H4 (cell line): Measurements from ENCODE around the gene ACKR2. TPM values are rescaled to one million over a fixed set of nuclear protein-coding genes. Genes with fewer than 3 reads are reported as not detected.
"Not testable (repeated sequence)": the region's sequence is repeated elsewhere in the genome, so short reads cannot be mapped to it uniquely, and the experiment has no call there.

Experiments used
- DNase-seq: peaks from one replicate; pipeline ENCODE4 v3.0.0-alpha.2; 2015; ENCODE audit warnings: low spot score
- total RNA-seq: library from RNA; depleted of rRNA; stranded (reverse); fragments of >200 nt; shearing (Covaris generic); gene quantifications from 2 replicates; pipeline ENCODE4 v1.2.3, GENCODE V29; 2014

ACKR2 gene
- total RNA-seq, 1 experiment from 2014 or later = not detected

- DNase-seq = no peak
Observed at GRCh38 chr3:42801048-42801620, 8.1 kb upstream of the ACKR2 start.

- DNase-seq = no peak
Observed at GRCh38 chr3:42801784-42802183, 7.5 kb upstream of the ACKR2 start.

- DNase-seq = no peak
Observed at GRCh38 chr3:42802876-42803413, 6.3 kb upstream of the ACKR2 start.

- DNase-seq = no peak
Observed at GRCh38 chr3:42803414-42804105, 5.7 kb upstream of the ACKR2 start.

DNA sequence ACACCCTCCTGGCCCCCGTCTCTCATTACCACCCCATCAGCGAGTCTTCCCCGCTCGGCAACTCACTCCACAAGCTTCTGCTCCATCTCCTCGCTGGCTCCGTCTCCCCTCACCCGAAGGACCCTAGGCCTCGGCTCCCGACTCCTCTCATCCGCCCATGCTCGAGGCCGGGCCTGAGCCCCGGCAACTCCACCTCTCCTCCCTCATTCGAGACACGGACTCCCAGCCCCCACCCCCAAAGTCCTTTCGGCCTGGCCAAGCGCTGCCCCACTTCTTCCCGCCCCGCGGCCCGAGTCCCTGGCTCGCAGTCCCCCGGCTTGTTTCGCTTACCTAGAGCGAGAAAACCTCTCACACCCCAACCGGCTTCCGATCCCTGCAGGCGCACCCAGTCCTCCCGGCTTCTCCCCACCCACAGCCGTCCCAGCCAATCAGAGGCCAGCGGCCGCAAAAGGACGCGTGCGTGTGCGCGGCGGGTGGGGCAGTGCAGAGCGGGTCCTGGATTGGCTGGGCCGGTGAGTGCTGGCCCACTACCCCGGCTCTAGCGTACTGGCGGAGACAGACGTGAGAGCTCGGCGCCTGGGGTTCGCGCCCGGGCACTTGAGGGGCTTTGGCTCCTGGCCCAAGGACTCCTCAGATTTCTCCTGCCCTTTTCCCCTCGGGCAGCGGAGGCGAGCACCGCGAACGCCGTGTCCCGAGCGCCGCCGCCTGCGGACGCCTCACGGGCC lies 5.0 kb upstream of the ACKR2 start, which contains the start of gene HIGD1A:
HIGD1A (minus strand) TSS at position 385 of the 725 bp plus-strand sequence. CDS start 10,237 bp downstream, outside the sequence.
- DNase-seq = peak; percentile 84

DNA sequence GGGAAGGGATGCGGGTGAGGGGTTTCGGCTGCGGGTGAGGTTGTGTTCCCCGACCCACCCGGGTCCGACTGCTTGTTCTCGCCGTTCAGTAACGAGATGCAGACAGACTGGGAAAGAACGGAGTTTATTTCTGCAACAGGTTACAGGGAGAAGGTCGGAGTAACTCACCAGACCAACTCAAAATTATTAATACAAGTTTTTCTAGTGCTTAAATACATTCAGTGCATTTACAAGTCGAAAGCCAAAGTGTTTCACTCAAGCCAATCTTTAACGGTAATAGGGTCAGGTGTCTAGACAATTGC lies 4.5 kb upstream of the ACKR2 start:
- DNase-seq = no peak

DNA sequence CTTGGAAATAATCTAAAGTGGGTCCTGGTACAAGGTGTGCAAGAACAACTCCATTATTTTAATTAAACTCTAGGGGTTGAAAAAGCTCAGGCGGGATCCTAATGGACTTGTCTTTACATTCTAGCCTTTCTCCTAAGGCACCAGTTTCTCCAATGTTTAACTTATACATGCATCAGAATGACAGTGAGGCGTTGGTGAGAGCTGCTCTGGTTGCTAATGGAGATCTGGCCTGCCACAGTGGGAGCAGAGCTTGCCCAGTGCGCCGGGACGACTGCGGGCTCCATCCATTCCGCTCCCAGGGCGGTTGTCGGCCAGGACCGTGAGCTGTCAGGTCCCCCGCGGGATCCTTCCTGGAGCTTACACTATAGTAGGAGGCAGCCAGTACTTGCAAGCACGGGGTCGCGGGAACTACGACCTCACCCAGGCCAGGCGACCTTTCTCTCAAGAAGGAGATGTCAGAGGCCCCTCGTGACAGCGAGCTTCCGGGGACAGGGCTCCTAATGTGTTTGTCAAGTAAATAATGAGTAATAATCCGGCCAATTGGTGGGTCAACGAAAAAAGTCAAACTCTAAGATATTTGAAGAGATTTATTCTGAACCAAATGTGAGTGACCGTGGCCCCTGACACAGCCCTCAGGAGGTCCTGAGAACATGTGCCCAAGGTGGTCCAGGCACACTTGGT lies 4.0 kb upstream of the ACKR2 start:
- no peak for DNase-seq

GRCh38 chr3:42807929-42808328 lies 1.3 kb upstream of the ACKR2 start:
- DNase-seq = no peak

- DNase-seq = not testable (repeated sequence)
Observed at GRCh38 chr3:42810706-42811105, 1.5 kb downstream of the ACKR2 start.

DNA sequence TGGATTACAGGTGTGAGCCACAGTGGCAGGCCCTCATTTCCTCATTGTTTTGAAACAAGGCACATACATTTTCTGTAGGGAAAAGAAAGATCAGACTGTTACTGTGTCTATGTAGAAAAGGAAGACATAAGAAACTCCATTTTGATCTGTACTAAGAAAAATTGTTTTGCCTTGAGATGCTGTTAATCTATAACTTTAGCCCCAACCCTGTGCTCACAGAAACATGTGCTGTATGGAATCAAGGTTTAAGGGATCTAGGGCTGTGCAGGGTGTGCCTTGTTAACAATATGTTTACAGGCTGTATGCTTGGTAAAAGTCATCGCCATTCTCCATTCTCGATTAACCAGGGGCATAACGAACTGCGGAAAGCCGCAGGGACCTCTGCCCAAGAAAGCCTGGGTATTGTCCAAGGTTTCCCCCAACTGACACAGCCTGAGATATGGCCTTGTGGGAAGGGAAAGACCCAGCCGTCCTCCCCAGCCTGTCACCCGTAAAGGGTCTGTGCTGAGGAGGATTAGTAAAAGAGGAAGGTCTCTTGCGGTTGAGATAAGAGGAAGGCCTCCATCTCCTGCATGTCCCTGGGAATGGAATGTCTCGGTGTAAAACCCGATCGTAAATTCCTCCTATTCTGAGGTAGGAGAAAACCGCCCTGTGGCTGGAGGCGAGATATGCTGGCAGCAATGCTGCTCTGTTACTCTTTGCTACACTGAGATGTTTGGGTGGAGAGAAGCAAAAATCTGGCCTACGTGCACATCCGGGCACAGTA lies 2.1 kb downstream of the ACKR2 start:
- not testable (repeated sequence) for DNase-seq

- DNase-seq = no peak
Observed at GRCh38 chr3:42814246-42814645, 5.0 kb downstream of the ACKR2 start.

GRCh38 chr3:42814914-42815507 lies 5.8 kb downstream of the ACKR2 start:
- DNase-seq = no peak

DNA sequence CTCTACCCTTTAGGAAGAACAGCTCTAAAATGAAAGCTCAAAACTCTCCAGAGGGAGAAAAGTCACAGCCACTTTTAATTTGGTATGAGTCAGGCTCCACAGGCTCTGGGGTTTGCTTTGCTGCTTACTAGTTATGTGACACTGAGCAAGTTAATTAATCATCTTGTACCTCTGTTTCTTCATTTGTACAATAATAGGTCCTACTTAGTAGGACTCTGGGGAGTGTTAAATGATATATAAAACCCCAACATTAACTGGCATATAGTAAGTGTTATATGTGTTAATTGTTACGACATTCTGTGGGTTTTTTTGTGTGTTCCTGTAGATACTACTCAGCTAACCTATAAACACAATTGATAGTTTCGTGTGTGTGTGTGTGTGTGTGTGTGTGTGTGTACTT lies 6.6 kb downstream of the ACKR2 start:
- no peak for DNase-seq

DNA sequence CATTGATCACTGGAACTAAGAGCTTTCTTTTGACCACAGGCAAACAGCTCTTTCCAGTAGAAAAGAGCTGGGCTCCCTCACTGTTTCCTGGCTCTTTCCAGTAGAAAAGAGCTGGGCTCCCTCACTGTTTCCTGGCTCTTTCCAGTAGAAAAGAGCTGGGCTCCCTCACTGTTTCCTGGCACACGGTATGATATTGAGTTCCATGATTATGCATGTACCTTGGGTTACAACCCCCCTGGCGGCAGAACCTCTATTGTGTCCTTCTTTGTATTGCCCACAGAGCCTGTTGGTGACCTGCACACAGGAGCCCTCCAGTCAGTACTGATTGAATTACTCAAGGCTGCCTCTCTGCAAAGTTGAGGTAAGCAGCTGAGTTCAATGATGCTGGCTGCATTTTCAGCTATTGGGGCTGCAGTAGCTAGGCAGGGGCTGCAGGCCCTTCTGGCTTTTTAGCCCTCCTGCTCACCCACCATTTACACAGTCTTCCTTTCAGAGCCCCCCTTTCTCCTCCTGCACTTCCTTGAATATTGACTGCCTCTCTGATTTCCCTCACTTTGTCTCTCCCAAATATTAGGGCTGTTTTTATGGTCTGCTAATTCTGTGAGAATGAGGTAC lies 10.2 kb downstream of the ACKR2 start:
- DNase-seq = peak; percentile 18

DNA sequence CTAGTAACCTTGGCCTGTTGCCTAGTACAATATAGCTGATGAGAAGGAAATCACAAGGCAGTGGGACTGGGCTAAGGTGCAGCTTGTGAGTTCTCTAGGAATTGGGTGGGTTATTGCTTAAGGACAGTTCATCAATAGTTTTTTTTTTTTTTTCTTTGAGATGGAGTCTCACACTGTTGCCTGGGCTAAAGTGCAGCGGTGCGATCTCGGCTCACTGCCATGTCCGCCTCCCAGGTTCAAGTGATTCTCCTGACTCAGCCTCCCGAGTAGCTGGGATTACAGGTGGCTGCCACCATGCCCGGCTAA lies 11.5 kb downstream of the ACKR2 start:
- no peak for DNase-seq

- no peak for DNase-seq
Observed at GRCh38 chr3:42822828-42823227, 13.6 kb downstream of the ACKR2 start.

DNA sequence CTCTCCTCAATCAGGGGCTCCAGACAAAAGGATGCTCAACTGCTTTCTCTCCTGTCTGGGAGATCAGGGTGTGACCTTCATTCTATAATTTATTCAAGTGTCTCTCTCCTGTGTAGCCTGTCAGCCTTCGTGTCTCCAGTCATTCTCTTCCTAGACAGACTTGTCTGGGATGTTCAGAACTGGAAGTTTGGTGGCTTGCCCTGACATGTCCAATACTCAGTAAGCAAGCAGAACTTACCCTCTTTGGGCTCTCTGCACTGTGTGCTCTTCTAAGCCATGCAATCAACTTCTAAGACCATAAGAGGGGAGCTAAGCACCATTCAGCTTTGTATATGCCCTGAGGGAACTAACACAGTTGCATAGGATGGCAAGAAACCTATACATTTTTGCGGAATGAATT lies 14.1 kb downstream of the ACKR2 start:
- no peak for DNase-seq

DNA sequence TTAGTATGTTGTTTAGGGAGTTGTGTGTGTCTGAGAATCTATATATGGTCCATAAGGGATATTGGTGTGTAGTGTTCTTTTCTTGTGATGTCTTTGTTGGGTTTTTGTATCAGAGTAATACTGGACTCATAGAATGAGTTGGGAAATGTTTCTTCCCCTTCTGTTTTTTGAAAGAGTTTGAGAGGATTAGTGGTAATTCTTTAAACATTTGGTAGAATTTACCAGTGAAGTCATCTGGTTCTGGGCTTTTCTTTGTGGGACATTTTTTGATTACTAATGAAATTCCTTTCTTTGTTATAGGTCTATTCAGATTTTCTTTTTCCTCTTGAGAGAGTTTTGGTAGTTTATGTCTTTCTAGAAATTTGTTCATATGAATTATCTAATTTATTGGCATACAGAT lies 16.9 kb downstream of the ACKR2 start:
- no peak for DNase-seq

DNA sequence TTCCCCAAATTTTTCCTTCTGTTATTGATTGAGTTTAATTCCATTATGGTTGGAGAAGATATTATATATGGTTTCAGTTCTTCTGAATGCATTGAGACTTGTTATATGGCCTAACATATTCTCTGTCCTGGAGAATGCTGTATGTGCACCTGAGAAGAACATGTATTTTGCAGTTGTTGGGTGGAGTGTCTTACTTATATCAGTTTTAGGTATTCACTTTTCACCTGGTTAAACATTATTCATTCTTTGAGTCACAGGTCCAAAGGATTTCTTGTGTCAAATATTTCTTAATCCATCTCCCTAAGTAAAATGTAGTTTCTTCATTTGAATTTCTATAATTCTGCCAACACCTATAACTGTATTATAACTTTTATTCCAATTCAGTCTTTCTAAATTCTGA lies 17.8 kb downstream of the ACKR2 start:
- DNase-seq = no peak

- no peak for DNase-seq
Observed at GRCh38 chr3:42827654-42828053, 18.4 kb downstream of the ACKR2 start.

GRCh38 chr3:42829083-42829627 lies 19.9 kb downstream of the ACKR2 start:
- no peak for DNase-seq
